Endometrium (tissue), 2 donors: ENCODE data around the gene CARS1.

Experiments used
- FAIRE-seq: peaks from 2 replicates; lab custom pipeline; 2012; peaks lifted over from hg19 to GRCh38; lab: Jason Lieb, UNC
- donor health status: control.
- donor health status: control.

The CARS1 gene

GRCh38 chr11:3057069-3057963 is at the start of gene CARS1:
CARS1 (minus strand) TSS chr11:3057423; CDS start chr11:3057367, 56 bp downstream.
- FAIRE-seq: peak; percentile 68

- FAIRE-seq: no peak
Measured at GRCh38 chr11:3105791-3106735, 48.8 kb upstream of the CARS1 start.

- no peak for FAIRE-seq
Measured at GRCh38 chr11:3104961-3105790, 48.0 kb upstream of the CARS1 start.

DNA sequence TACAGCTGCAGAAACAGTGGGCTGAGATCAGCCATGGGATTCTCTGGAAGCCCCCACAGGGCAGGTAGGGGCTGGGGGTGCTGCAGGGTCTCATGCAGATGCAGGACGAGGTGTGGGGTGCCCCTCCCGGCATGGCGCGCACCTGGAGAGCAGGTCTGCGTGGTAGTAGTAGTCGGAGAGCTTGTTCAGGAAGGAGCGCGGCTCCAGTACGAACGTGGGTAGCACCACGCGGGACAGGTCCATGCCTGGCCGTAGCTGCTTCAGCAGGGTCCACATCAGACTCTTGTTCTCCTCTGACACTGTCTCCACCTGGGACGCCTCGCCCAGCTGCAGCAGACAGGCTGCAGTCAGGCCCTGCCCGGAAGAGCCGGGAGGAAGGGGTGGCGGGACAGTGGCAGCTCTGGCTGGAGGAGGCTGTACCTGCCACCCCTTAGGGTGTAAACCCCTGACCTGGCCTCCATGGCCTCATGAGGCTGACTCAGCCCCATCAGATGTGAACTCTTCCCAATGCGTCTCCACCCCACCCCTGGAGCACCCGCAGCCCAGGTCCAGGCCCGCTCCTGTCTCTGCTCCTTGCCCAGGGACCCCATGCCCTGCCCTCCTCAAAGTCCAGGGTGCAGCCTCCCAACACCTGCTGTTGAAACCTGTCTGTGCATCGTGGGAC is 47.0 kb upstream of the CARS1 start:
- FAIRE-seq: no peak

- FAIRE-seq: no peak
Measured at GRCh38 chr11:3103076-3103475, 45.9 kb upstream of the CARS1 start.

- FAIRE-seq: no peak
Measured at GRCh38 chr11:3102641-3102921, 45.4 kb upstream of the CARS1 start.

GRCh38 chr11:3101921-3102640 is 44.9 kb upstream of the CARS1 start:
- FAIRE-seq: no peak

DNA sequence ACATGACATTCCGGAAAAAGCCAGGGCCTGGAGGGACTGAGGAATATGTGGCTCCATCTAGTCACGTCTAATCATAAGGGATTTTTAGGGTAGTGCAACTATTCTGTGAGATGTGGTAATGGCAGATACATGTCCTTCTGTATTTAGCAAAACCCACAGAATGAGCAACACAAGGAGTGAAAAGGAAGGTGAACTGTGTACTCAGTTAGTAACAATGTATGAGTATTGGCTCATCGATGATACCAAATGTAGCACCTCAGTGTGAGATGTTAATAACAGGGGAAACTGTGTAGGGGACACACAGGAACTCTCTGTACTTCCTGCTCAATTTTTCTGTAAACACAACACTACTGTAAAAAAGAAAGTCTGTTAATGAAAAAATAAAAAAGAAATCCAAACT is 42.0 kb upstream of the CARS1 start:
- FAIRE-seq: no peak

DNA sequence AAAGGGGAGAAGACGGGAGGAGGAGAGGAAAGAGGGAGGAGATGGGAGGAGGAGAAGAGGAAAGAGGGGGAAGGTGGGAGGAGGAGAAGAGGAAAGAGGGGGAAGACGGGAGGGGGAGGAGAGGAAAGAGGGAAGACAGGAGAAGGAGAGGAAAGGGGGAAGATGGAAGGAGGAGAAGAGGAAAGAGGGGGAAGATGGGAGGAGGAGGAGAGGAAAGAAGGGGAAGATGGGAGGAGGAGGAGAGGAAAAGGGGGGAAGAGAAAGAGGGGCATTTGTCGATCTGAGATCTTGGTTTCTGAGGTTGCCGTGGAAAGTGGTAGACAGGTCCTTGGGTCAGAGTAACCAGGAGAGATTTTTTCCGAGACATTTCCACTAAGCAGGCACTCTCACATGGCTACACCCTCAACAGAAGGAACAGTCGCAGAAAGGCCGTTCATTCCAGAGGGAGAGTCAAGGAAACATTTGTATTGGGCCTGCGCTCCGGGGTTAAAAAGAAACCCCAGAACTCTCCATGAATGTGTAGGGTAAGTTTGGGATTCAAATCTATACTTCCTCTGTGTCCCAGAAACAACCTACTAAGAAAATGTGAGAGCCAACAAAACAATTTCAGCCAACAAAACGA is 39.8 kb upstream of the CARS1 start:
- no peak for FAIRE-seq

DNA sequence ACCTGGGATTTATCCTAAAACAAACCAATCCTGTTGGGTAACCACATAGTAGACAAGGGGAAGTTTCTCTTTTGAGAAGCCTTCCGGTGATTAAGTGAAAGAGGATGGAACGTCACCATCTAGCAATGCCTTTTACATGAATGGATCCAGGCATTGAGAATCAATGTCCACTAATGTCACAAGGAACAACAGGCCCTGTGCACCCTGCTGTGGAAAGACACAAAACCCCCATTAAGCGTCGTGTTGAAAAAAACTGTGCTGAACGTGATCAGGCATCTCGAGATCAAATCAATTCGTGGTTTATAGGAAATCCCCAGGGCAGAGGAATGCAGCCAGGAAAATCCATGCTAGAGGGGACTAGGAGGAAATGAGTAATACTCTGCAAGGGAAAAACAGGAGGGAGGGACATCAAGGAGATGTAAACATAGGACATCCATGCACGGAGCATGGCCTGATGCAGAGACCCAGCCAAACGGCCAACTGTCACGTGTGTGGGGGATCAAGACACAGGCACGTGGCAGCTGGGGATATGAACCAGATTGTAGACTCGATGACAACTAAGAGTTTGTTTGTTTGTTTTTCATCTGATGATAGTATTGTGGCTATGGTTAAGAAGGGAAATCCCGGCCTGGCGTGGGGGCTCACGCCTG is 38.6 kb upstream of the CARS1 start:
- peak; percentile 68 for FAIRE-seq

GRCh38 chr11:3094223-3094824 is 37.1 kb upstream of the CARS1 start:
- no peak for FAIRE-seq

GRCh38 chr11:3093281-3094191 is 36.3 kb upstream of the CARS1 start:
- FAIRE-seq: no peak

DNA sequence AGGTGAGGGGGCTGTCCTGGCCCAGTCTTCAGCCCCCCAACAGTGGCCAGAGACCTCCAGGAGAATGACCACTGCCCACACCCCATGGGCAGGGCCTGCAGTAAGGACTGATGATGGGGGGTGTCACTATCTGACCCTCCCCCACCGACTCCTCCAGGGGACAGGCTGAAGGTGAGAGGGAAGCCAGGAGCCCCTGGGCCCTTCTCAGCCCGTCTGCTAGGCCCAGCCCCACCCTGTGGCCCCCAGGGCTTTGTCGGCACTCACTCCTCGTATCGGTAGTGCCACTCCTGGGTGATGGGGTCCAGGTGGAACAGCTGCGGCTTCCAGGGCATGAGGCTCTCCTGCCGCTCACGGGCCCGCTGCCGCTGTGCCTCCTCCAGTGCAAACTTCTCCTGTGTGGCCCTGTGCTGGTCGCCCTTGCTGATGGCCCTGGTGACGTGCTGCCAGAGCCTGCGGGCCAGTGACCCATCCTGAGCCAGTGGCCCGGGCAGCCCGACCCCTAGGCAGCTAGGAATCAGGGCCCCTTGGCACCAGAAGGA is 35.4 kb upstream of the CARS1 start:
- no peak for FAIRE-seq

DNA sequence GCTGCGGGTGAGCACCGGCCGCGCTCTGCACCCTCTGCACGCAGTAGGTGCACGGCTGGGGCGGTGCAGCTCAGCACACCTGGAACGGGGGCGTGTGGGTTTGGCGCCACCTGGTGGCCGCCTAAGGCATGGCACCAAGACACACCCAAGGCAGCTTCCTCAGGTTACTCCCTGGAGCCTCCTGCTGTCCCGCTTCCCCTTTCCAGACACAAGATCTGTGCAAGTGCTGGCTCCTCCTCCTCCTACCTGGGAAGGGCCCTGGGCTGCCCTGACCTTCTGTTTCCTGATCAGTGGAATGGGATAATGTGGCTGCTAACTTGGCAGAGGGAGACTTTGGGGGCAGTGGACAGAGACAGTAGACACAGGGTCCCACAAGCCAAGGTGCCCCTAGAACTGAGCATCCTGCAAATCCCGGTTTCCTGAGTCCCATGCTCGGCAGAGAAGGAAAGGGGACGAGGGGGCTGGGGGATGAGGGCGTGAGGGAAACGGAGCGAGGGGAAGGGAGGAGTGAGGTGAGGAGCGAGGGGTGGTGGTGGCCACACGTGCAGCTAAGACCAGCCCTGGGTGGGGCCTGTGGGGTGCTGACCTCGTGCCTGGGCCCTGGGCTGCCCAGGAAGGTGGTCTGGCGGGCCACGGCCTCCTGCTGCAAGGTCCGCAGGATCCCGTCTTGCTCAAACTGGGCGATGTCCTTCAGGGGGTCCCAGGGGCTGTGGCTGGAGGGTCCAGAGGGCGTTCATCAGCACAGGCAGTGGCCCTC is 34.8 kb upstream of the CARS1 start:
- FAIRE-seq: no peak

GRCh38 chr11:3091081-3091845 is 34.0 kb upstream of the CARS1 start:
- FAIRE-seq: no peak

DNA sequence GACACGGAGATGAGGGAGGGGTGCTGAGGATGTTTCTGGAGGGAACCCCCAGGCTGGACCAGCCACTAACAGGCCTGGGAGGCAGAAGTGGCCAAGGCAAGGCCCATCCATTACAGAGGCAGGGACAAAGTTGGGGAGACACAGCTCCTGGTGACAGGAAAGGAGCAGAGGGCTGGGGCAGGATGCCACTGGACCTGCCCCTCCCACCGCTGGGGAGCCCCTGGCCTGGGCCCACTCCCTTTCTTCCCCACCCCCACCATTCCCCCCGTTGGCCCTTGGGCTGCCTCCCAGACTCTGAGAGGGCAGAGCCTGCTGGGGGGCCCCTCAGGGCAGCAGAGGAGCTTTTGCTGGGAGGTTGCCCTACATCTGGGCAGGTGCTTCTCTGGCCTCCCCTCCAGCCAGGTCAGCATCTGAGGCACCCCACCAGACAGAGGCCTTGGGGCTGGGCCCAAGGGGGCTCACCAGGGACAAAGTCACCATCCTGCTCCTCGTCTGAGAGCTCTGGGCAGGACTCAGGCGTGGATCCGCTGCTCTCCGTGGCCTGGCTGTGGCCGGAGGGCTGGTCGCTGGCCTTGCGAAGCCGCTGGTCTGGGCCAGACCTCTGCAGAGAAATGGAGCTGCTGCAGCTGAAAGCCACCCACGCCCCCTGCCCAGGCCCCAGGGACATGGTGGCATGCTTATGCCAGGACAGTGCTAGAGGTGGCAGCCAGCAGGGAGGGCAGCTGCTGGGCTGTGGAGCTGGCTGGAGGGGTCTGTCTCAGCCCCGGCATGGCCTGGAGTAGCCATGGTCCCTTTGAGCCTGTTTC is 33.1 kb upstream of the CARS1 start:
- no peak for FAIRE-seq
